ENCODE results near the gene CCDC63.

Gene CCDC63

GRCh38 chr12:110913119-110914056 lies 66.6 kb downstream of the CCDC63 start:
- no peak for DNase-seq

GRCh38 chr12:110916295-110916875 lies 69.6 kb downstream of the CCDC63 start:
- in situ Hi-C loops (cut with HindIII; ENCODE audit: low pct_ligation_motif_present, low pct_unique_long_range_greater_than_20kb, low sequenced_read_pairs): no loop called here
- DNase-seq: no peak

More at GRCh38 chr12:110913119-110914056, 66.6 kb downstream of the CCDC63 start:
- in situ Hi-C loops (cut with HindIII; ENCODE audit: low pct_ligation_motif_present, low pct_unique_long_range_greater_than_20kb, low sequenced_read_pairs): no loop called here

DNA sequence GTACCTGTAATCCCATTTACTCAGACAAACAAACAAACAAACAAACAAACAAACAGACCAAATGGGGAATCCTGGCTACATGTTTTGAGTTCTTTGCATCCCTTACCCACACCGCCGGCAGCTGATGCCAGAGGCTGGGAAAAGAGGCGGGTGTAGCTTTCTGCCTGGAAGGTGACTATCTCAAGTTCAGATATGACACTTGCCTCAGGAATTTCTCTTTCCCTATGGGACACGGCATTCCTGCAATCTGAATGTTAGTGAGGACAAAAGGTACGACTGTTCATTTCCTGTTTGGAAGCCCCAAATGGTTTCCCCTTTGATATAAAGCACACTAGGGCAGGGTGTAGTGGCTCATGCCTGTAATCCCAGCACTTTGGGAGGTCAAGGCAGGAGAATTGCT lies 70.7 kb downstream of the CCDC63 start:
- peak; percentile 90 for DNase-seq
- in situ Hi-C loops (cut with HindIII; ENCODE audit: low pct_ligation_motif_present, low pct_unique_long_range_greater_than_20kb, low sequenced_read_pairs): no loop called here

- in situ Hi-C loops (cut with HindIII; ENCODE audit: low pct_ligation_motif_present, low pct_unique_long_range_greater_than_20kb, low sequenced_read_pairs): no loop called here
- DNase-seq: no peak
Observed at GRCh38 chr12:110917961-110918360, 71.2 kb downstream of the CCDC63 start.

GRCh38 chr12:110919720-110920119 lies 72.9 kb downstream of the CCDC63 start:
- in situ Hi-C loops (cut with HindIII; ENCODE audit: low pct_ligation_motif_present, low pct_unique_long_range_greater_than_20kb, low sequenced_read_pairs): no loop called here
- no peak for DNase-seq

DNA sequence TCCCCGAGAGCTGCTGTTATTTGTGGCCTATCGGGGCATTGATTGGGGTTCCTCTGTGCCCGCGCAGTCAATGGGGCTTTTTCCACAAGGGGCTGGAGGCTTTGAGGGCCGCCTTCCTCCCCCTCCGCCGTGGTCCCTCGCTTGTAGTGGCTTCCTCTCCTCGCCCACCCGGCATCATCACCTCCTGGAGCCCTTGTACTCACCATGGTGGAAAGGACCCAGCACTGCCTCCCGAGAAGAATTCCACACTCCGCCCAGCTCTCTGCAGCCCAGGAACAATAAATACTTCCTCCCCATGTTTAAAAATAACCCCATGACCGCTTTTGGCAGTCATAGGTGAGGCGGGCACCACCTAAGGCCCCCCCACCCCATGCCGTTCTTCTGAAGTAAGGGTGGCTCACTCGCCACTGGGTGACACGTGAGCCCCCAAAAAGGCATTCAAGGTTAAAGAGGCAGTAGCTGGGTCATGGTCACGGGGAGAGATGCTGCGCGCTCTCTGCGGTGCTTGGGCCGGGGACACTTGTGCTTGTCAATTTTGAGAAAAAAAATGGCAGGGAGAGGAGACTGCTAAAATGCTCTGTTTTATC lies 73.6 kb downstream of the CCDC63 start, which contains the start of gene MYL2:
Gene MYL2 (minus strand): TSS at position 256 of the 587 bp plus-strand sequence. CDS start 50 bp downstream, at position 206.
- no peak for DNase-seq

GRCh38 chr12:110921262-110921661 lies 74.5 kb downstream of the CCDC63 start:
- in situ Hi-C loops (cut with HindIII; ENCODE audit: low pct_ligation_motif_present, low pct_unique_long_range_greater_than_20kb, low sequenced_read_pairs): no loop called here
- peak; percentile 29 for DNase-seq

More for the DNA sequence above, 73.6 kb downstream of the CCDC63 start, which contains the start of gene MYL2:
- in situ Hi-C loops (cut with HindIII; ENCODE audit: low pct_ligation_motif_present, low pct_unique_long_range_greater_than_20kb, low sequenced_read_pairs): no loop called here

GRCh38 chr12:110922652-110923051 lies 75.9 kb downstream of the CCDC63 start:
- no peak for DNase-seq
- in situ Hi-C loops (cut with HindIII; ENCODE audit: low pct_ligation_motif_present, low pct_unique_long_range_greater_than_20kb, low sequenced_read_pairs): no loop called here

DNA sequence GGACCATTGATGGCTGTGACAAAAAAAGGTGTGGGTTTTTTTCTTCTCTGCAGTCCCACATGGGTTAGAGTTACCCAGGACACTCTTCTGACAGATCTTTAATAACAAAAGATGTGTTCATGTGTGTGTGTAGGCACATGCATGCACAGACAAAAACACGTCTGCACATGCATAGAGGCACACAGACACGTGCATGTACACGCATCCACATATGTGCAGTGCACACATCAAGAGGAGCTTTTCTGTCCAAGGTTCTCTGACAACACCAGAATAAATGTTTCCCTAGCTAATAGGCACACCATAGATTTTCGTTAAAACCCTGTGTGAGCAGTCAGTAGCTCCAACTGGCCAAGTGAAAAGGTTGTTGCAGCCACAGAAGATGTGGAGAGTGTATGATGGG lies 76.4 kb downstream of the CCDC63 start:
- DNase-seq: no peak
- in situ Hi-C loops (cut with HindIII; ENCODE audit: low pct_ligation_motif_present, low pct_unique_long_range_greater_than_20kb, low sequenced_read_pairs): no loop called here

DNA sequence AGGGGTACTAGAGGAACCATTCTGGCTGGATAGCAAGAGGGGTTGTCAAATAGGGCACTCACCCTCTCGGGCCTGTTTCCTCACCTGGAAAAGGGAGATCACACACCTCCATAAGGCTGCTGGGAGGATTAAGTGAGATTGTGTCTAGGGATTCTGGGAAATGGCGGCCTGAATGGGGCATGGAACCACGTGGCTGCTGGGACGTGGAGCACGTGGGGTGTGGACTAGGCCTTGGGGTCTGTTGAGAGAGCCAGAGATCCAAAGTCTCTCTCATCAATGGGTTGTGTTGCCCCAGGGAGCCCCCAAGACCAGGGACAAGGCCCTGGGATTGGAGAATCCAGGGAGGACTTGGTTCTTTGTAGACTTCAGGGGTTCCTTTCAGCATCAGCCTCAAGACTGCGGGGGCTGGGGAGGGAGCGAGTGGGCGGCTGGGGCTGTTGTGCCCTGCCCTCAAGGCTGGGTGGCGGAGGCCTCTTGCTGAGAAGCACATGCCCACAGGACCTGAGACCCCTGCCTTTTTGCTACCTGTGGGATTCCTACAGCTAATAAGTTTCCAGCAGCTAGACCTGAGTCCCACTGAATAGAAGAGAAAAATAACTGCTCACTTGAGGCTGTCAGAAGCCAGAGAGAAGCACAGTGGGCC lies 77.0 kb downstream of the CCDC63 start:
- DNase-seq: no peak
- in situ Hi-C loops (cut with HindIII; ENCODE audit: low pct_ligation_motif_present, low pct_unique_long_range_greater_than_20kb, low sequenced_read_pairs): no loop called here

- in situ Hi-C loops (cut with HindIII; ENCODE audit: low pct_ligation_motif_present, low pct_unique_long_range_greater_than_20kb, low sequenced_read_pairs): no loop called here
Observed at GRCh38 chr12:110927546-110927945, 80.8 kb downstream of the CCDC63 start.

GRCh38 chr12:110928700-110929099 lies 81.9 kb downstream of the CCDC63 start:
- in situ Hi-C loops (cut with HindIII; ENCODE audit: low pct_ligation_motif_present, low pct_unique_long_range_greater_than_20kb, low sequenced_read_pairs): no loop called here
- no peak for DNase-seq

More at GRCh38 chr12:110927546-110927945, 80.8 kb downstream of the CCDC63 start:
- no peak for DNase-seq

- no peak for DNase-seq
- in situ Hi-C loops (cut with HindIII; ENCODE audit: low pct_ligation_motif_present, low pct_unique_long_range_greater_than_20kb, low sequenced_read_pairs): no loop called here
Observed at GRCh38 chr12:110929818-110930217, 83.0 kb downstream of the CCDC63 start.

DNA sequence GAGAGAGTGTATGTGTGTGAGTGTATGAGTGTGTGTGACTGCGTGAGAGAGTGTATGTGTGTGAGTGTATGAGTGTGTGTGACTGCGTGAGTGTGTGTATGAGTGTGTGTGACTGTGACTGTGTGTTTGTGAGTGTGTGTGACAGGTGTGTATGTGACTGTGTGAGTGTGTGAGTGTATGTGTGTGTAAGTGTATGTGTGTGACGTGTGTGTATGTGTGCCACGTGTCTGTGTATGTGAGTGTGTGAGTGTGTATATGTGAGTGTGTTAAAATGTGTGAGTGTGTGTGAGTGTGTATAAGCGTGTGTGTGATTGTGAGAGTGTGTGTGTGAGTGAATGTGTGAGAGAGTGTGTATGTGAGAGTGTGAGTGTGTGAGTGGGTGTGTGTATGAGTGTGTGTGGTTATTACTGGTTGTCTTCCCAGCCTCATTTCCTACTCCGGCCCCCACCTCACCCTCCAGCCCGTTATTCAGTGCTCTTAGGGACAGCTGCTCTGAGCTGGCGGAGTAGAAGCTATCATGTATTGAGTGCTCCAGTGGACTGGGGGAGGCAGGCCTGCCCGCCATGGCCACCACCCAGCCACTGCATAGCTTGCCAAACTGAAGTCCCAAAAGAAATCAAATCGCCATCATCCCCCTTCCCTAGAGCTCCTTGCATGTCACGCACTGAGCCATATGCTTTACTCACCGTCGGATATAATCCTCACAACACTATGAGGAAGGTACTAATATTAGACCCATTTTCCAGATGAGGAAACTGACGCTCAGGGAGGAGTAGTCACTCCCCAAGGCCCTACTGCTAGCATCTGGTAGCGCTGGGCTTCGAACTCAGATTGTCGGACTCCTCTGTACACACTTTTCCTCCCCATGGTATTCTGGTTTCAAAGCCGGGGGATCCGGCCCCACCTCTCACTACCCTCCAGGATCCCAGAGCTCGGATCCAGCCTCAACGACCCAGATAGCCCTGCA lies 83.8 kb downstream of the CCDC63 start:
- in situ Hi-C loops (cut with HindIII; ENCODE audit: low pct_ligation_motif_present, low pct_unique_long_range_greater_than_20kb, low sequenced_read_pairs): no loop called here

GRCh38 chr12:110931315-110931728 lies 84.5 kb downstream of the CCDC63 start:
- no peak for DNase-seq
- in situ Hi-C loops (cut with HindIII; ENCODE audit: low pct_ligation_motif_present, low pct_unique_long_range_greater_than_20kb, low sequenced_read_pairs): no loop called here

More for the DNA sequence above, 83.8 kb downstream of the CCDC63 start:
- no peak for DNase-seq

DNA sequence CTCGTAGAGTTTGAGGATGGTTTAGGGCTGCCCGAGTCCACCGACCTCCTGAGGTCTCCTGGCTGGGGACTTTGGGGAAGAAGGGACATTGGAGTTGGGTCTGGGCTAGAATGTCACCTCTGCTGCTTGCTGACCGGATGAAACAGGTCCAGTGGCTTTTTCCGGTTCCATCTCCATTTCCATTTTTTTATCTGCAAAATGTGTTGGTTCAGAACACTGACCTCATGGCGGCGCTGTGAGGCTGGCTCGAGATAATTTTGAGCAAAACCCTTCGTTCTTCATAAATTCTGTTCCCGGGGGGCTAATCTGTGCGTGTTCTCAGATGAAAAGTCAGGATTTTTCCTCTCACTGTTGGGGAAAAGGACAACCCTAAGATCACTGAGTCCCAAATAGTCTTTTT lies 85.3 kb downstream of the CCDC63 start:
- DNase-seq: no peak
- in situ Hi-C loops (cut with HindIII; ENCODE audit: low pct_ligation_motif_present, low pct_unique_long_range_greater_than_20kb, low sequenced_read_pairs): no loop called here

DNA sequence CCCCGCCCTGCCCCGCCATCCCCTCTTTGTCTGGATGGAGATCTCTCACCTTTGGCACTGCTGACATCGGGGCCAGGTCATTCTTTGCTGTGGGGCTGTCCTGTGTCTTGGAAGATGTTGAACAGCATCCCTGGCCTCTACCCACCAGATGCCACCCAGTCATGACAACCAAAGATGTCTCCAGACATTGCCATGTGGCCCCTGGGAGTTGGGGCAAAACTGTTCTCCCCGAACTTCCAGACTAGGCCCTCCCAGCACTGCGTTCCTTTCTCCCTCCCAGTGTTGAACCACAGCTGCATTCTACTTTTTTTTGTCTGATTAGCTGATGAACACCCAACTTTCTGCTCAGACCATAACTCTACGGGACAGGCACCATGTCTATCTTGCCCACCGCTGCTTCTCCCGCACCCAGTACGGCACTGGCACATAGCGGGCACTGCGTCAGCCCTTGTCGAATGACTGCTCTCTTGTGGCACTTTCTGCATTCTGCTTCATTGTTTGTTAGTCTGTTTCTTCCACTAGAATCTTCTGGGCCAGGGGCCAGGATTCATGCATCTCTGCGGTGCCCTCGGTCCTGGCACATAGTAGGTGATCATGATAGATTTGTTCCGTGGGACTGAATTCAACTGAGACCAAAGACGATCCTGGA lies 86.7 kb downstream of the CCDC63 start:
- in situ Hi-C loops (cut with HindIII; ENCODE audit: low pct_ligation_motif_present, low pct_unique_long_range_greater_than_20kb, low sequenced_read_pairs): no loop called here
- DNase-seq: no peak

All from ACHN (cell line).